SU-DHL-6 (cell line): ENCODE measurements around the gene TBATA.

ENCODE experiments used
- H2AFZ ChIP-seq: fragments of 200-600 bp; sonication (generic); 2 replicates; pipeline ENCODE4 v1.6.1; 2014; ENCODE audit warnings: low read depth, mild to moderate bottlenecking, moderate library complexity, mixed read lengths, antibody characterized with exemption, low read length; ENCODE audit not compliant: severe bottlenecking
- H3F3A ChIP-seq: fragments of 200-600 bp; shearing (Covaris generic); 2 replicates; pipeline ENCODE4 v1.6.0; 2016; ENCODE audit warnings: antibody characterized with exemption, mild to moderate bottlenecking; ENCODE audit not compliant: insufficient read depth
- H3K27ac ChIP-seq: fragments of 200-600 bp; sonication (generic); 2 replicates; pipeline ENCODE4 v1.5.1; 2016; ENCODE audit warnings: low read depth, mild to moderate bottlenecking, low read length, moderate library complexity, mixed read lengths
- H3K27me3 ChIP-seq: fragments of 200-600 bp; sonication (generic), shearing (Covaris generic); 2 replicates; pipeline ENCODE4 v1.6.0; 2014; ENCODE audit warnings: mild to moderate bottlenecking, low read length
- H3K36me3 ChIP-seq: fragments of 200-600 bp; sonication (generic); 2 replicates; pipeline ENCODE4 v1.6.1; 2014; ENCODE audit warnings: mild to moderate bottlenecking, low read length, mixed read lengths
- H3K4me2 ChIP-seq: fragments of 300-600, 200-600 bp; shearing (Covaris generic), sonication (generic); 2 replicates; pipeline ENCODE4 v1.6.0; 2014; ENCODE audit warnings: low read length, low read depth, mild to moderate bottlenecking; ENCODE audit not compliant: poor library complexity, severe bottlenecking
- H3K4me3 ChIP-seq: fragments of 200-600 bp; sonication (generic); 2 replicates; pipeline ENCODE4 v1.5.1; 2014; ENCODE audit warnings: antibody characterized with exemption, low read length, mild to moderate bottlenecking, mixed read lengths; ENCODE audit not compliant: insufficient read depth, poor library complexity, severe bottlenecking
- H3K79me2 ChIP-seq: fragments of 200-600 bp; sonication (generic); 2 replicates; pipeline ENCODE4 v1.6.1; 2014; ENCODE audit warnings: mild to moderate bottlenecking, low read length, moderate library complexity; ENCODE audit not compliant: insufficient read depth
- H3K9ac ChIP-seq: fragments of 200-600 bp; sonication (generic); 2 replicates; pipeline ENCODE4 v1.7.0; 2014; ENCODE audit warnings: mild to moderate bottlenecking, low read length
- H3K9me2 ChIP-seq: fragments of 200-600 bp; sonication (generic); replicated peaks from 2 replicates; pipeline ENCODE4 v1.6.1; 2014; ENCODE audit warnings: low read length; ENCODE audit not compliant: insufficient read depth
- H3K9me3 ChIP-seq: fragments of 200-600 bp; sonication (generic); 2 replicates; pipeline ENCODE4 v1.6.1; 2014; ENCODE audit warnings: low read length, mixed read lengths; ENCODE audit not compliant: insufficient read depth
- H4K20me1 ChIP-seq: fragments of 200-600 bp; sonication (generic); 2 replicates; pipeline ENCODE4 v1.6.1; 2014; ENCODE audit warnings: low read depth, mild to moderate bottlenecking, antibody characterized with exemption, low read length, moderate library complexity, mixed read lengths
- EZH2phosphoT487 ChIP-seq: fragments of 200-600 bp; sonication (generic), shearing (Covaris generic); conservative IDR thresholded peaks from 2 replicates; pipeline ENCODE4 v1.6.1; 2018; ENCODE audit warnings: mild to moderate bottlenecking, antibody characterized with exemption, low read length, moderate library complexity, mixed read lengths
- TF ChIP-seq, protein P1 (sequence below): fragments of 200-600 bp; sonication (generic); IDR thresholded peaks from one replicate; pipeline ENCODE4 v1.5.1; 2017; ENCODE audit warnings: antibody characterized with exemption, mild to moderate bottlenecking, low read length, moderate library complexity; ENCODE audit not compliant: insufficient read depth, poor library complexity, severe bottlenecking

The TBATA gene

DNA sequence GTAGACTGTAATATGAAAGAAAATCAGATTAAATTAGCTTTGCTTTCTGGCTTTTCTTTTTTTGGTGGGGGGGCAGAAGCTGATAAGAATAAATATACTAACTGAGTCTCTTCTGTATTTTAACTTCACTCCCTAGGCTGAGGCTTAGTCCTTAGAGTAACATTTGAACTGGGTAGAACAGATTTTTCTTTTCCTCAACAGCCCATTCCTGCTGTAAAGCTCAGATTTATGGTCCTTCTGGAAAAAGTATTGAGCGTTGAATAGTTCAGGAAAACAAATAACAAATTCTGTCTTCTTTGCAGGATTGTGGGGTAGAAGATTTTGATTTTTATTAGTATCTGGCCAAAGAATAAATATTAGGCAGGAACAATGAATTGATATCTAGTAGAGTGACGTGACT lies 48.4 kb upstream of the TBATA start:
- H3K4me2 ChIP-seq, result no peak overlapping the region
- no peak overlapping the region for H3K27ac ChIP-seq
- no peaks in the 10 kb centered on the region for H3F3A ChIP-seq

DNA sequence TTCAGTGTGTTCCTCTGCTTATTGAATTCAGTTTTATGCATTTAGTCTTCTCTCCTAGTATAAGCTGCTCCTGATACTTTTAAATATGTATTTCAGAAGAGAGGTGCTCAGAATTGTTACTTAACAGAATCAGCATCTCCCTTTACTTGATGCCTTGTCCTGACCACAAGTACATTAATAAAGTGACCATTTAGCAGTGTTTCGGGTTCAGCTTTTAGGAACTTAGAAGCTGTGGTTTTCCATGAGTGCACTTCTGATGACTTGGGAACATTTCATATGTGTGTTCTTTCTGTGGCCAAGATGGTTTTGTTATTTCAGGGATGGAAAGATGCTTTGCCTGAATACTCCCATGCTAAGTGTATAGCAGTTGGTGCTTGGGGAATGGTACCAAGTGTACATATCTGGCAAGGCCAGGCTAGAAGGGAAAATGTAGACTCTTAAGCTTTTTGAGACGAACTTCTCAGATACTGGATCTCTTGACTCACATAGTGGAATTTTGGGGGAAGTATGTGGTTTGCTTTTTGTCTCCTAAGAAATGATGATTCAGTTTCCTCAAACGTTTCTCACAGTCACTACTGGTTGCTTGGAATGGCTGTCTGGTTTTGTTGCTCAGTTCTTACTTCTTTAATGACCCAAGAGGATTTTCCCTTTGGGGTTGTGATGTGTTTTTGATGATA lies 47.8 kb upstream of the TBATA start:
- 0 out of 2 replicates have a peak, but pooled peaks cover 4% of the 10 kb centered on the region for H3K79me2 ChIP-seq
- H3F3A ChIP-seq, result no peaks in the 10 kb centered on the region
- no peaks in the 10 kb centered on the region for H3K9me2 ChIP-seq
- no peak overlapping the region for H3K27ac ChIP-seq
- no peaks in the 10 kb centered on the region for H3K27me3 ChIP-seq
- H3K4me2 ChIP-seq, result no peak overlapping the region
- peaks cover 5% of the 10 kb centered on the region; the same call in 1 of the 2 replicates for H3K9me3 ChIP-seq
- no peak overlapping the region for H2AFZ ChIP-seq
- no peak overlapping the region for H3K9ac ChIP-seq
- H4K20me1 ChIP-seq, result no peaks in the 10 kb centered on the region
- no peak for TF ChIP-seq EZH2phosphoT487
- TF ChIP-seq, protein P1, sequence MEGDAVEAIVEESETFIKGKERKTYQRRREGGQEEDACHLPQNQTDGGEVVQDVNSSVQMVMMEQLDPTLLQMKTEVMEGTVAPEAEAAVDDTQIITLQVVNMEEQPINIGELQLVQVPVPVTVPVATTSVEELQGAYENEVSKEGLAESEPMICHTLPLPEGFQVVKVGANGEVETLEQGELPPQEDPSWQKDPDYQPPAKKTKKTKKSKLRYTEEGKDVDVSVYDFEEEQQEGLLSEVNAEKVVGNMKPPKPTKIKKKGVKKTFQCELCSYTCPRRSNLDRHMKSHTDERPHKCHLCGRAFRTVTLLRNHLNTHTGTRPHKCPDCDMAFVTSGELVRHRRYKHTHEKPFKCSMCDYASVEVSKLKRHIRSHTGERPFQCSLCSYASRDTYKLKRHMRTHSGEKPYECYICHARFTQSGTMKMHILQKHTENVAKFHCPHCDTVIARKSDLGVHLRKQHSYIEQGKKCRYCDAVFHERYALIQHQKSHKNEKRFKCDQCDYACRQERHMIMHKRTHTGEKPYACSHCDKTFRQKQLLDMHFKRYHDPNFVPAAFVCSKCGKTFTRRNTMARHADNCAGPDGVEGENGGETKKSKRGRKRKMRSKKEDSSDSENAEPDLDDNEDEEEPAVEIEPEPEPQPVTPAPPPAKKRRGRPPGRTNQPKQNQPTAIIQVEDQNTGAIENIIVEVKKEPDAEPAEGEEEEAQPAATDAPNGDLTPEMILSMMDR, result no peak
- peaks cover 4% of the 10 kb centered on the region; the same call in 1 of the 2 replicates for H3K36me3 ChIP-seq
- H3K4me3 ChIP-seq, result no peak overlapping the region

More for the DNA sequence above, 48.4 kb upstream of the TBATA start:
- H4K20me1 ChIP-seq, result no peaks in the 10 kb centered on the region
- H3K4me3 ChIP-seq, result no peak overlapping the region
- H2AFZ ChIP-seq, result no peak overlapping the region
- peaks cover 5% of the 10 kb centered on the region; the same call in 1 of the 2 replicates for H3K9me3 ChIP-seq
- no peak overlapping the region for H3K9ac ChIP-seq
- H3K9me2 ChIP-seq, result no peaks in the 10 kb centered on the region
- H3K79me2 ChIP-seq, result 0 out of 2 replicates have a peak, but pooled peaks cover 4% of the 10 kb centered on the region
- H3K36me3 ChIP-seq, result peaks cover 4% of the 10 kb centered on the region; the same call in 1 of the 2 replicates
- TF ChIP-seq, protein P1, result no peak
- TF ChIP-seq EZH2phosphoT487, result no peak
- no peaks in the 10 kb centered on the region for H3K27me3 ChIP-seq

DNA sequence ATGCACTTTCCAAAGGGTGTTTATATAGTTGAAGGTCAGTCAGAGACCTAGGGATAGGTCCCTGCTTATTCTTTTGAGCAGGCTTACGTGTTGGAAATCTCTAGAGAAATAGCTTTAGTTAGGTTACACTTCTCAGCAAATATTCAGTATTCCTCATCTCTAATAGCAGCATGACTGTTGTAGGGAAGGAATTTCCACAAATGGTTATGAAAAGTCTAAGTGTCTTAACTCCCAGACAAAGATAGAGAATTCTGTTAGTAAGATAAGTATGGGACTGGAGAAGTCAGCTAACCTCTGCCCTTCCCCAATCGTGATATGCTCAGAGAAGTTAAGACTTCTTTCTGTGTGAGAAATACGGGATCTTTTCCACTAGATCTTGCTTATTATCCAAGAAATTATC lies 47.0 kb upstream of the TBATA start:
- no peak overlapping the region for H3K27ac ChIP-seq
- no peaks in the 10 kb centered on the region for H3K9me3 ChIP-seq

More for the DNA sequence above, 47.0 kb upstream of the TBATA start:
- H3K4me3 ChIP-seq, result no peak overlapping the region
- H3K27me3 ChIP-seq, result no peaks in the 10 kb centered on the region
- H3F3A ChIP-seq, result no peaks in the 10 kb centered on the region
- no peaks in the 10 kb centered on the region for H4K20me1 ChIP-seq
- TF ChIP-seq, protein P1, result no peak
- no peak for TF ChIP-seq EZH2phosphoT487
- H3K4me2 ChIP-seq, result no peak overlapping the region
- H3K9ac ChIP-seq, result no peak overlapping the region
- H3K79me2 ChIP-seq, result 0 out of 2 replicates have a peak, but pooled peaks cover 4% of the 10 kb centered on the region
- H3K36me3 ChIP-seq, result peaks cover under 1% of the 10 kb centered on the region; the same call in 1 of the 2 replicates
- H2AFZ ChIP-seq, result no peak overlapping the region
- no peaks in the 10 kb centered on the region for H3K9me2 ChIP-seq
